Heart left ventricle (tissue), 13 donors: ENCODE data around the gene SERPINB10.
A peak's percentile ranks its signal among the peaks of the same experiment; 100 is the strongest.

Experiments
- CTCF ChIP-seq, 12 donors: fragments of 200-600 bp; sonication (generic) in 4 of 12; IDR thresholded peaks; one replicate each; pipeline versions ENCODE4 v1.5.0 to v1.8.0; 2018 to 2022; ENCODE audit warnings: antibody characterized with exemption in 12 of 12, mild to moderate bottlenecking in 5 of 12
- POLR2A ChIP-seq, 2 donors: fragments of 450-650 bp; IDR thresholded peaks; one replicate each; pipeline ENCODE4 v1.6.1; 2017; ENCODE audit warnings: antibody characterized with exemption in 2 of 2, mild to moderate bottlenecking in 2 of 2, moderate library complexity in 2 of 2
- donor health status: ischemic (EF 13 %, LVEDD 7.1; RV severe dilation, severe dysfunction).
- donor health status: DM: no; HTN: yes; CAD: no.
- donor health status: DM: no; HTN: no; CAD: no.
- donor health status: ischemic (EF 25% LVEDD 6.9; RV normal size, moderate dysfunction).
- donor health status: ischemic (EF 25% LVEDD 5.7; RV mildly dilated, moderate dysfunction).
- donor health status: ischemic (EF 35%, LVEDD 5.7; RV mildly dilated, moderate dysfunction).
- donor health status: nonischemic (EF 11% LVEDD 7.7; RV severe dilation, severe dysfunction).
- donor health status: DM: yes; HTN: yes; CAD: no.
- donor health status: PGD.
- donor health status: ischemic (EF 29% LVEDD 5.4; RV normal size, mild dysfunction).
- donor health status: nonischemic (EF 23%, LVEDD 6.1; RV moderate dilation, normal function).

DNA sequence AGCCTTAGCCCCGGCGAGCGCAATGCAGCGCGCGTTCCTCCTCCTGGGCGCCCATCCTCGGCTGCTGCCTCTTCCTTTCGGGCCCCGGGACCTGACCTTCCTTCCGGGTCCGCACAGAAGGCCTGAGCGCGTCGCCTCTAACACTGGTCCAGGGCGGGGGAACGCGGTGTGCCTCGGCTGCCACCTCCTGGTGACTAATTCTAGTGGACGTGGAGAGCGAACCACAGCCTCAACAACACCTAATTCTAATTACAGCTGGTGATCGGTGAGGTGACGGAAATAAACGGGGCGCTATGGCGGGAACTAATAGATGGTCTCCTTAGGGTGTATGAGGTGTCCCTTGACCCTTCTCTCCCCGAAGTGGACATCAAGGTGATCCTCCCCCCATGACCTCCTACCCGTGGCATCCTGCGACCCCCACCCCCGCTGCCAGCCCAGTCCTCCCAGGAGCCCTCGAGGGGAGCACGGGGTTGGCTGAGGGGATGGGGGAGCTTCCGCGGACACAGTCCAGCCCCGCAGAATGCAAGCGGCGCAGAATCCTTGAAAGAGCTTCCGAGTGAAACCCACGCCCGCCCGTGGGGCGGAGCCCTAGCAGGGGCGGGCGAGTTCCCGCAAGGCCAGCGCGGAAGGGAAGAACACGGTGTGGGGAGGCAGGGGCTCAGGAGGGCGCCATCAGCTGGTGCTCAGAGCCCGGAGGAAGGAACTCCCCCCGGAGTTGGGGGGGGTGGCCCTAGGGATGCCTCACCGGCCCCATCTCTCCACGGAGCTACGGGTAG, 28.6 kb downstream of the SERPINB10 start:
- TF ChIP-seq CTCF (IDR thresholded peaks at IDR 0.05) = peak; percentile 50 to 77 (median 62)
- no peak for TF ChIP-seq POLR2A (IDR thresholded peaks at IDR 0.05)
